Right renal cortex interstitium (tissue), 3 donors: ENCODE results near the gene ARID4B. TPM values are rescaled to one million over a fixed set of nuclear protein-coding genes. Genes with fewer than 3 reads are reported as not detected.
"Not testable (repeated sequence)": the region's sequence is repeated elsewhere in the genome, so short reads cannot be mapped to it uniquely, and the experiment has no call there.

Experiments used
- DNase-seq, 3 donors: peaks; one replicate each; pipeline ENCODE4 v3.0.0-alpha.2; 2013; ENCODE audit warnings: low read depth in 3 of 3, low spot score in 2 of 3
- polyA plus RNA-seq, 3 donors: library from polyadenylated mRNA; unstranded; fragments of 120-200 nt; gene quantifications; one replicate each; pipeline ENCODE4 v1.2.1, GENCODE V29; 2013; ENCODE audit not compliant: insufficient read length in 3 of 3

ARID4B gene
- polyA plus RNA-seq = 10 to 100 TPM; 51.5 to 62.1 (median 55.0) TPM

GRCh38 chr1:235327559-235328270, at the start of gene ARID4B:
Gene ARID4B, minus strand, starts transcription at chr1:235328179. Its CDS starts 1,260 bp downstream, at chr1:235326919.
- DNase-seq = peak in 1 of 3 donors; percentile 27

GRCh38 chr1:235375919-235376605, 48.1 kb upstream of the ARID4B start:
- no peak for DNase-seq

- DNase-seq = no peak
Measured at GRCh38 chr1:235369802-235370201, 41.8 kb upstream of the ARID4B start.

- DNase-seq = no peak
Measured at GRCh38 chr1:235368428-235368827, 40.4 kb upstream of the ARID4B start.

GRCh38 chr1:235367000-235367908, 39.3 kb upstream of the ARID4B start, which contains the start of gene TBCE:
Gene TBCE, plus strand, starts transcription at chr1:235367427. Its CDS starts 12,623 bp downstream, at chr1:235380050.
- peak; percentile 93 to 96 (median 94) for DNase-seq

GRCh38 chr1:235366286-235366685, 38.3 kb upstream of the ARID4B start:
- DNase-seq = no peak

GRCh38 chr1:235364189-235364588, 36.2 kb upstream of the ARID4B start:
- DNase-seq = not testable (repeated sequence)

- no peak for DNase-seq
Measured at GRCh38 chr1:235358899-235359298, 30.9 kb upstream of the ARID4B start.

- no peak for DNase-seq
Measured at GRCh38 chr1:235357485-235358373, 29.8 kb upstream of the ARID4B start.

GRCh38 chr1:235351898-235352297, 23.9 kb upstream of the ARID4B start:
- no peak for DNase-seq

- DNase-seq = no peak
Measured at GRCh38 chr1:235351441-235351840, 23.5 kb upstream of the ARID4B start.

GRCh38 chr1:235343726-235344125, 15.7 kb upstream of the ARID4B start:
- DNase-seq = no peak

GRCh38 chr1:235342471-235342870, 14.5 kb upstream of the ARID4B start:
- no peak for DNase-seq

GRCh38 chr1:235342039-235342438, 14.1 kb upstream of the ARID4B start:
- DNase-seq = no peak

- no peak for DNase-seq
Measured at GRCh38 chr1:235341334-235341733, 13.4 kb upstream of the ARID4B start.

GRCh38 chr1:235339746-235340145, 11.8 kb upstream of the ARID4B start:
- DNase-seq = no peak

- DNase-seq = no peak
Measured at GRCh38 chr1:235336903-235337302, 8.9 kb upstream of the ARID4B start.

- DNase-seq = no peak
Measured at GRCh38 chr1:235331401-235331800, 3.4 kb upstream of the ARID4B start.

GRCh38 chr1:235330918-235331285, 2.9 kb upstream of the ARID4B start:
- no peak for DNase-seq
